WTC11 (cell line): ENCODE measurements around the gene FABP3. TPM values are rescaled to one million over a fixed set of nuclear protein-coding genes. Genes with fewer than 3 reads are reported as not detected.

ENCODE experiments used
- ATAC-seq: fragments of 200-7000 bp; cut with Tn5 transposase; 2 replicates; pipeline ENCODE4 v1.10.0; 2021; ENCODE audit warnings: mild to moderate bottlenecking, moderate library complexity
- CTCF ChIA-PET: fragments of 300-600 bp; sonication (Branson Sonifier 250); formaldehyde crosslinking; loops from one replicate; lab custom pipeline; 2021; ENCODE audit warnings: antibody characterized with exemption; lab: Charles Lee
- POLR2A ChIA-PET: fragments of 350-600 bp; sonication (Branson Sonifier 250); formaldehyde crosslinking; loops from one replicate; lab custom pipeline; 2021; ENCODE audit warnings: antibody characterized with exemption; lab: Charles Lee
- DNase-seq: peaks from one replicate; pipeline ENCODE4 v3.0.0; 2021; ENCODE audit warnings: low spot score
- H3K27ac Mint-ChIP-seq: 2 replicates; pipeline ENCODE4 v1.8.0; 2021; ENCODE audit warnings: mixed read lengths
- H3K27me3 Mint-ChIP-seq: 2 replicates; pipeline ENCODE4 v1.8.0; 2021; ENCODE audit warnings: low read depth, mild to moderate bottlenecking, moderate library complexity, mixed read lengths
- H3K36me3 Mint-ChIP-seq: 2 replicates; pipeline ENCODE4 v1.8.0; 2021; ENCODE audit warnings: mixed read lengths
- H3K4me1 Mint-ChIP-seq: 2 replicates; pipeline ENCODE4 v1.8.0; 2022; ENCODE audit warnings: mixed read lengths
- H3K4me3 Mint-ChIP-seq: 2 replicates; pipeline ENCODE4 v1.8.0; 2021; ENCODE audit warnings: mild to moderate bottlenecking, moderate library complexity, mixed read lengths
- H3K9me3 Mint-ChIP-seq: 2 replicates; pipeline ENCODE4 v1.8.0; 2021; ENCODE audit warnings: mixed read lengths
- AFF4 ChIP-seq: sonication (generic); formaldehyde crosslinking; IDR thresholded peaks from 2 replicates; pipeline ENCODE4 v1.8.1; 2023; ENCODE audit warnings: mild to moderate bottlenecking, missing genetic modification reagents, borderline replicate concordance
- CBFB ChIP-seq: sonication (generic); formaldehyde crosslinking; IDR thresholded peaks from 2 replicates; pipeline ENCODE4 v1.8.1; 2022; ENCODE audit warnings: mild to moderate bottlenecking, low read depth, missing genetic modification reagents
- CREB1 ChIP-seq: sonication (generic); formaldehyde crosslinking; IDR thresholded peaks from 2 replicates; pipeline ENCODE4 v1.8.0; 2023; ENCODE audit warnings: mild to moderate bottlenecking, missing genetic modification reagents
- E2F4 ChIP-seq: sonication (generic); formaldehyde crosslinking; IDR thresholded peaks from 2 replicates; pipeline ENCODE4 v1.8.1; 2022; ENCODE audit warnings: low read depth, mild to moderate bottlenecking, moderate library complexity, missing genetic modification reagents, borderline replicate concordance
- E2F5 ChIP-seq: sonication (generic); formaldehyde crosslinking; IDR thresholded peaks from 2 replicates; pipeline ENCODE4 v1.8.1; 2022; ENCODE audit warnings: mild to moderate bottlenecking, moderate library complexity, missing genetic modification reagents
- EMX1 ChIP-seq: fragments of 250-450 bp; sonication (Bioruptor Pico); IDR thresholded peaks from 2 replicates; pipeline ENCODE4 v1.8.0; 2021; ENCODE audit warnings: mild to moderate bottlenecking
- FOXJ3 ChIP-seq: sonication (generic); formaldehyde crosslinking; IDR thresholded peaks from 2 replicates; pipeline ENCODE4 v1.9.0; 2021; ENCODE audit warnings: missing genetic modification reagents, mild to moderate bottlenecking, borderline replicate concordance
- NFYB ChIP-seq: sonication (generic); formaldehyde crosslinking; conservative IDR thresholded peaks from 2 replicates; pipeline ENCODE4 v1.8.0; 2022; ENCODE audit warnings: low read depth, missing genetic modification reagents
- NR3C1 ChIP-seq: sonication (generic); formaldehyde crosslinking; conservative IDR thresholded peaks from 2 replicates; pipeline ENCODE4 v1.8.1; 2023; ENCODE audit warnings: low read depth, mild to moderate bottlenecking, missing genetic modification reagents
- PREB ChIP-seq: sonication (generic); formaldehyde crosslinking; IDR thresholded peaks from 2 replicates; pipeline ENCODE4 v1.8.1; 2022; ENCODE audit warnings: mild to moderate bottlenecking, missing genetic modification reagents, moderate library complexity, borderline replicate concordance
- TEAD4 ChIP-seq: sonication (generic); formaldehyde crosslinking; IDR thresholded peaks from 2 replicates; pipeline ENCODE4 v1.8.0; 2022; ENCODE audit warnings: mild to moderate bottlenecking, missing genetic modification reagents
- USF1 ChIP-seq: sonication (generic); formaldehyde crosslinking; IDR thresholded peaks from 2 replicates; pipeline ENCODE4 v1.8.0; 2022; ENCODE audit warnings: mild to moderate bottlenecking, missing genetic modification reagents
- USF2 ChIP-seq: sonication (generic); formaldehyde crosslinking; IDR thresholded peaks from 2 replicates; pipeline ENCODE4 v1.8.1; 2023; ENCODE audit warnings: mild to moderate bottlenecking, missing genetic modification reagents, moderate library complexity
- ZMAT4 ChIP-seq: fragments of 250-450 bp; sonication (Bioruptor Pico); IDR thresholded peaks from 2 replicates; pipeline ENCODE4 v1.9.0; 2021; ENCODE audit warnings: mild to moderate bottlenecking
- ZNF121 ChIP-seq: sonication (generic); formaldehyde crosslinking; IDR thresholded peaks from 2 replicates; pipeline ENCODE4 v1.8.0; 2023; ENCODE audit warnings: missing genetic modification reagents
- total RNA-seq: library from RNA; stranded (reverse); gene quantifications from 3 replicates; pipeline ENCODE4 v1.2.3, GENCODE V29; 2021

Gene FABP3
- total RNA-seq, 1 experiment from 2014 or later, result 25.0 TPM

- Mint-ChIP-seq H3K9me3 (no peaks in the 10 kb centered on the region), H3K4me3 (no peak overlapping the region), H3K27me3 (no peaks in the 10 kb centered on the region), H3K4me1 (peaks cover 6% of the 10 kb centered on the region; the same call in 1 of the 2 replicates), H3K36me3 (peaks cover 6% of the 10 kb centered on the region)
- POLR2A ChIA-PET, result no interaction called here
- DNase-seq (no peak), ATAC-seq (no peak)
- CTCF ChIA-PET, result no interaction called here
- TF ChIP-seq PREB (CRISPR knock-in tag), result no peak
- TF ChIP-seq E2F5 (CRISPR knock-in tag), result no peak
- TF ChIP-seq FOXJ3 (CRISPR knock-in tag), result no peak
- TF ChIP-seq E2F4 (CRISPR knock-in tag), result no peak
- TF ChIP-seq EMX1 (CRISPR knock-in tag), result no peak
- TF ChIP-seq ZNF121 (CRISPR knock-in tag), result no peak
- no peak for TF ChIP-seq CREB1 (CRISPR knock-in tag)
- no peak for TF ChIP-seq ZMAT4
- TF ChIP-seq NFYB (CRISPR knock-in tag), result no peak
- TF ChIP-seq, all 79 proteins: peak for 0
- no peak overlapping the region for H3K27ac Mint-ChIP-seq
Observed at GRCh38 chr1:31346785-31347184, 26.1 kb downstream of the FABP3 start.

- ChIA-PET POLR2A (interaction anchor here (0.5 kb wide), 1 partner anchor 28 kb away, joined by 5 read pairs; no protein-coding TSS in a partner anchor), CTCF (no interaction called here)
- H3K27me3 Mint-ChIP-seq, result no peaks in the 10 kb centered on the region
- peak overlapping the region; percentile 44; the same call in 1 of the 2 replicates for H3K27ac Mint-ChIP-seq
- no peaks in the 10 kb centered on the region for H3K9me3 Mint-ChIP-seq
- no peak for DNase-seq
- no peak overlapping the region for H3K4me3 Mint-ChIP-seq
- peaks cover 4% of the 10 kb centered on the region for H3K36me3 Mint-ChIP-seq
- TF ChIP-seq USF1 (CRISPR knock-in tag) (0 out of 2 replicates have a peak, but pooled peaks have one; percentile 34), AFF4 (no peak), NR3C1 (CRISPR knock-in tag) (no peak), TEAD4 (CRISPR knock-in tag) (no peak), USF2 (CRISPR knock-in tag) (peak; percentile 31; the same call in 1 of the 2 replicates), CBFB (CRISPR knock-in tag) (no peak)
- peaks cover 6% of the 10 kb centered on the region; the same call in 1 of the 2 replicates for H3K4me1 Mint-ChIP-seq
- peak; percentile 34; the same call in 1 of the 2 replicates for ATAC-seq
Observed at GRCh38 chr1:31345635-31346034, 27.2 kb downstream of the FABP3 start.
